Spleen (tissue), 7 donors: ENCODE measurements around the gene CFAP54.

Experiments used
- CTCF ChIP-seq, 11 experiments: fragments of 200-600 bp in 7 of 11; fragments of 450-650 bp in 4 of 11; sonication (generic) in 4 of 11; IDR thresholded peaks in 8 of 11; conservative IDR thresholded peaks in 3 of 11; 1 replicate in 7 of 11; 2 replicates in 4 of 11; pipeline versions ENCODE4 v1.4.0 to v1.8.0; 2016 to 2021; ENCODE audit warnings: antibody characterized with exemption in 11 of 11, inconsistent platforms in 4 of 11, mild to moderate bottlenecking in 1 of 11
- POLR2A ChIP-seq, 3 donors: fragments of 450-650 bp; IDR thresholded peaks; one replicate each; pipeline ENCODE4 v1.5.1; 2017; ENCODE audit warnings: antibody characterized with exemption in 3 of 3, mild to moderate bottlenecking in 1 of 3
- donor health status: DM: no; HTN: no; CAD: no; lungs with moderate emphysema.
- donor health status: DM: no; HTN: no; CAD: no.
- donor health status: DM: no; HTN: no; CAD: no.

GRCh38 chr12:96890331-96890730, 401.0 kb downstream of the CFAP54 start:
- TF ChIP-seq CTCF (IDR thresholded peaks at IDR 0.05 in 8 of 11, conservative IDR thresholded peaks at IDR 0.05 in 3 of 11): no peak
- TF ChIP-seq POLR2A (IDR thresholded peaks at IDR 0.05): no peak
